ENCODE data around the gene PPM1J.
A peak's percentile ranks its signal among the peaks of the same experiment; 100 is the strongest.
"Not testable (repeated sequence)": the region's sequence is repeated elsewhere in the genome, so short reads cannot be mapped to it uniquely, and the experiment has no call there.

The PPM1J gene

DNA sequence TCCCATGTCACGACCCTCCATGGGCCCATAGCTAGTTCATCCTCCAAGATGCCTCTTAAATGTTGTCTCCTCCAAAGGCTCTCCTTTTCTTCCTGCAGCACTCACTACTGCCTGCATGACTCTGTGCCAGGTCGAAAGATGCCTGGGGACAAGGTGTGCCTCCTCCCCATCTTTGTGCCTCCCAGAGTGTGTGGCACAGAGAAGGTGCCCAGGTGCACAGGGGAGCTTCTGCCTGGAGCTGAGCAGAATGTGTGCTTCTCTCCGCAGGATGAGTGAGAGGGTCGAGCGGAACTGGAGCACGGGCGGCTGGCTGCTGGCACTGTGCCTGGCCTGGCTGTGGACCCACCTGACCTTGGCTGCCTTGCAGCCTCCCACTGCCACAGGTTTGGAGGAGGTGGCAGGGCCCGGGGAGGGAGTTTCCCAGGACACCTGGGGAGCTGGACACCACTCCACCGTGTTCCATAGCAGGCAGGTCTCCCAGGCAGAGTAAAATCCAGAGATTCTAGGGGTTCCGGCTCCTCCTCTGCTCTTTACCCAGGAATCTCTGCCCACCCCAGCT is 6.9 kb upstream of the PPM1J start:
- DNase-seq = no peak

DNA sequence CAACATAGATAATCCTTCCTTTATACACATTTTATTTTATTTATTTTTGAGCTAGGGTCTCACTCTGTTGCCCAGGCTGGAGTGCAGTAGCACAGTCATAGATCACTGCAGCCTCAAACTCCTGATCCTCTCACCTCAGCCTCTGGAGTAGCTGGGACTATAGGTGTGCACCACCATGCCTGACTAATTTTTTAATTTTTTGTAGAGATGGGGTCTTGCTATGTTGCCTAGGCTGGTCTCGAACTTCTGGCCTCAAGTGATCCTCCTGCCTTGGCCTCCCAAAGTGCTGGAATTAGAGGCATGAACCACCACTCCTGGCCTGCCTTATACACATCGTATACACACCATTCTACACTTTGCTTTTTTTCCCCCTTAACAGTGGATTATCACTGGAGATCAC is 6.2 kb upstream of the PPM1J start:
- not testable (repeated sequence) for DNase-seq

DNA sequence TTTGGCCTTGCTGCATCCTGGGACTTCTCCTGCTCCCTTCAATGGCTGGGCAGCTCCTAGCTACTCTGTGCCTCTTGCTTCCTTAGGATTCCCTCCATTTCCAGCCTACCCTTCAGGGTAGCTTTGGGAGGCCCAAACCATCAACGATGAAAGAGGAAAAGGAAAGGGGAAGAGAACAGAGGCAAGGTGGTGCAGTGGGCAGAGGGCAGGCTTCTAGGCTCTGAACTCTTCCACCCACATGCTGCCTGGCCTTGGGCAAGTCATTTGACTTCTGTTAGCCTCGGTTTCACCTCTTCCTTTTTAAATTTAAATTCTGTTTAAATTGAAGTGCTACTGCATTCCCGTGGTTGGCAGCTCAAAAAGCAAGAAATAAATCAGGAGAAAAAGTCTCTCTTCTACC is 5.7 kb upstream of the PPM1J start:
- peak; percentile 27 to 59 for DNase-seq

DNA sequence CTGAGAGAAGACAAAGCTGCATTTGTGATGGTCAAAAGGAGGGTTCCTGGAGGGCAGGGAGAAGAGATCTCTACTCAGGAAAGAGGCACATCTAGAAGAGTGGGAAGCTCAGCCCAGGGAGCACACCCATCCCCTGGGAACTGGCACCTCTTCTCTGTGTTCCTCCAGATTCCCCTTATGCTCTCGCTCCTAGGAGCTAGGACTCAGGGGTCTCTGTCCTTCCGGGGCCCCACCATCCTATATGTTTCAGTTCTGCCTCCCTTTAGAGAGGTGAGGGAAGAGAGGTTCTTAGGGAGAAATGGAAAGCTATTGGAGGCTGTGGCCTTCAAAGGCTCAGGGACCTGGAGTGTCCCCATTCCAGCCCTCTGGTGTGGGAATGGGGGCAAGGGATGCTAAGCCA is 4.6 kb upstream of the PPM1J start:
- no peak for DNase-seq

DNA sequence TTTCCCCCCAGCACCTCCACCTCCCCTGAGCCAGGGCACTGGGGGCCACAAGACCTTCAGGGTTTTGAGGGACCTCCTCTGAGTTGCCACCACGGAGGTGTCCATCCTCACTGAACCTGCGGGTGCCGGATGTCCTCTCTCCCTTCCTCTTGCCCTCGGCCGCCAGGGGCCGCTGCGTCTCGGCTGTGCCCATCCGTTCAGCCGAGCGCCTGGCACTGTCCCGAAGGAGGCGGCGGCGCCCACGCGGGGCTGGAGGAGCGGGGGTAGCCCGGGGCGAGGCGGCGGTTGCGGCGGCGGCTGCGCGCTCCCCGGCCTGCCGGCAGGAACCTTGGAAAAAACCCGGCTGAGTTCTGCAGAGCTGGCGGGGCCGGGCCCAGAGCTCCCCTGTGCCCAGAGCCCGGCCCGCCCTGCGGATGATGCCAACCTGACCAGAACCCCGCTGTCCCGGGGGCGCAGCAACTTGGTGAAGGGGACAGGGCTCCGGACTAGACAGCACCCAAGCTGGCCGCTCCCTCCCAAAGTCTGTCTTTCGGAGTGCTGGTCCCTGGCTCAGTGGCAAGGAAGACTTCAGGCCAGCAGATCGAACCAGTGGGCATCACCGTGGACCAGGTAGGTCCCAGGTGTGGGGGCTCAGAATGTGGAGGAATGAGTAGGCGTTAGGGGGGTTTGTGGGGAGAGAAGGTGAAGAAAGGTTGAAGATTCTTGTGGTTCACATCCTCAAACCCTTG is 3.7 kb upstream of the PPM1J start:
- DNase-seq = peak; percentile 75 to 88

DNA sequence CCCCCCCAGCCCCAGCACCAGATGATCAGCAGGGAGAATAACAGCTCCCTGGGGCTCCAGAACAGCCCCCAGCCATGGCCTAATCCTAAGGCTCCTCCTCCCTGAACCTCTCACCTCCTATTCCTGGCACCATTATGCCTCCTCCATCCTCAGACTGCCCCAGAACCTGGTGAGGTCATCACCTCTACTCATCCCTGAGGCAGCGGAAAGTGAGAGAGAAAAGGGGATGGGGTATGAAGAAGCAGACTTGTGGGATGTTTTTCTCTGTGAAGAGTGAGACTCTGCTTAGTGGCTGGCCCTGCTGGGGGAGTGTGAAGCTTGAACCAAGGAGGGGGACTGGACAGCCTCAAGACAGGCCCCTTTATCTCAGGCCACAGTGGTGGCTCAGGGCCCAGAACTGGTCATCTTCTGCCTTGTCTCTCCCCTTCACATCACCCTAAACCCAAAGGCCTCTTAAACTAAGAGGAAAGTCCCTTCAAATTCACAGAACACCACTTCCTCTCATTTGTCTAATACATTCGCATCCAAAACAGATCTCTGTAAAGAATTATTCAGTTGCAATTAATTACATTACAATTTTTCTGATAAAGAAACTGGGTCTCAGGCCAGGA is 2.2 kb upstream of the PPM1J start:
- no peak for DNase-seq

DNA sequence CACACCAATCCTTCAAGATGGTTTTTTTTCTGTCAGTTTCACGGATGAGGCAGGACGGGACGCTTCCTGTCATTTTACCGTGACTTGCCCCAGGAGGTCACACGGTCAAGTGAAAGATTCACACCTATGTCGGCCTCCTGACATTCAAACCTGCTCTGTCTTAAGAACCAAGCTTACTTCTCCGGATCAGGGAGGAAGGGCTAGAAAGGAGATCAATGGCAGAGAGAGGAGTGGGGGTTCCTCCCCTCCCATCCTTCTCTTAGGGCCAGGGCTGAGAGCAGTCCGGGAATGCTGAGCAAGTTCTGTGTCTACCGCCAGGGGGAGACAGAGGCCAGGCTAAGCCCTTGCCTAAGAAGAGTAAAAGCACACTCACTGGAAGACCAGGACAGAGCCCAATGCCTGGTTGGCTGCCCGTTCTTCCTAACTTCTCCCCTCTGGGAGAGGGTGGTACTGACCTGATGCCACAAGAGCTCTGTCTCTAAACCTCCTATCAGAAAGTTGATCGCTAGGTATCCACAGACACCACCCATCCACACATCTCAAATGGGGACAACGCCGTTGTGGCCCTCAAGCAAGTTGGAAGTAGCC is 1.1 kb upstream of the PPM1J start:
- peak; percentile 72 to 96 for DNase-seq

DNA sequence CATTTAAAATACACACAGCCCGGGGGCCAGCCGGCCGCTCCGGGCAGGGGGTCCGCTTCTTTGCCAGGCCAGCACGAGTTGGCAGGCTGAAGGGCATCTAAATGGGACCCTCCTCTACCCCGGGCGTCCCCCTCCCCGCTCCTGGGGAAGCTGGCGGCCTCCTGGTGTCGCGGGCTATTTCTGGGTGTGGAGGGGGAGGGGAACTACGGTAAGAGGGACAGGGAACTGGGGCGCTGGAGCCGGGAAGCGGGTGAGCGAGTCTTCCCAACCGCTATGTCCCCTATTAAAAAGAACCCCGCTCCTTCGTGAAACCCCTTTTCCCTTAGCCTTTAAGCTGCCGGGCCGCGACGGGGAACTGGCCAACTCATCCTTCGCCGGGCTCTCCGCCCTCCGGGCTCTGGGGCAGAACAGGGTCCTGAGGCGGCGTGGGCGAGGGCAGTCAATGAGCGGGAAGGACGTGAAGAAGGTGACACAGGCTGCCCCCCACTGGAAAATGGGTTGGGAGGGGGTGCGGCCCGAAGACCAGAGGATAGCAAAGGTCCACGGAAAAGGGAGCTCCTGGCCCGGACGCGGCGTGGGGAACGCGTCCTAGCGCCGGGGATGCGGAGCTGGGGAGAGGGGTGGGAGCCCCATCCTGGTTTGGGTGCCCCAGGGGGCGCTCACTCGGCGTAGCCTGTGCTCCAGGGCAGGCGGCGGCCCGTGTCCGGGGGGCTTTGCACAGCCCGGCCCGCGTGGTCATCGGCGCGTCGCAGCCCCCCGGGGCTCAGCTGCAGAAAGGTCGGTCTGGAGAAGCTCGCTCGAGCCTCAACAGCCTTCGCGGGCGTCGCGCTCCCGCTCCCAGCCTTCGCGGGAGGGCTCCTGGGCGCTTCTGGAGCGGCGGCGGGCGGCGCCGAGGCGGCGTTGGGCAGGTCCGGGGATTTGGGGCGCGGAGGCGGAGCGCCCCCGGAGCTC is 544 bp downstream of the PPM1J start:
- DNase-seq = no peak

DNA sequence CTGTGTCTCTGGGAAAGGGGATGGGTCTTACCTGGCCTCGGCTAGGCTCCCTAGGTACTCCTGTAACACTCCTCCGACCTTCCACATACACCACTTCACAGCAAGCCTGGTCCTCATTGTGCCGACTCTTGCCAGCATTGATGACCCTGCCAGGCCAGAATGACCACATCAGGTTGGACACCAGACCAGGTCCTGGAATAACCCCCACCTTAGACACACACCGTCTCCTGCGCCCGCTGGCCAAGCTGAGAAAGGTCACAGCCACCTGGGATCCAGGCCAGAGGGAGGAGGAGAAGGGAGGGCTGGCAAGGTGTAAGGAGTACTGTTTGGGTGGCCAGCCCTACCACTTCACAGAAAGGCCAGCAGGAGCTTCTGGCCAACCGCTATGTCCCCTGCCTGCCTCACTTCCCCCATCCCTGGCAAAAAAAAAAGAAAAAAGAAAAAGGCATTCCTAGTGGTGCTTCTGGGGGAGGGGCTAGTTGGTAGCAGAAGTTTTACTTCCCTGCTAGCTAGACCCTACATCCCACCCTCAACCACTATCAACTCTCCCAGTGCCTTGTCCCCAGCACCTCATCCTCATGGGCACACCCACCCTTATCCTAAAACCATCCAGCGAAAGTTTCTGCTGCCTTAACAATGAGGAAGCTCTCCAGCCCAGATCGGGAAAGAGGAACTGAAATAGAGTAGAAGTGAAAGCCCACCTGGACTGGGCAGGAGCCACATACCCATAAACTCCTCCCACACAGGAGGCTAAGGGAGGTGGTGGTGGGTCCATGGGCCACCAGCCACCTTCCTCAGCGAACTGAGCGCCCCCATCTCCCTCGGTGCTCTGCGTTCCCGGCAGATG is 1.4 kb downstream of the PPM1J start:
- peak; percentile 54 to 63 for DNase-seq

DNA sequence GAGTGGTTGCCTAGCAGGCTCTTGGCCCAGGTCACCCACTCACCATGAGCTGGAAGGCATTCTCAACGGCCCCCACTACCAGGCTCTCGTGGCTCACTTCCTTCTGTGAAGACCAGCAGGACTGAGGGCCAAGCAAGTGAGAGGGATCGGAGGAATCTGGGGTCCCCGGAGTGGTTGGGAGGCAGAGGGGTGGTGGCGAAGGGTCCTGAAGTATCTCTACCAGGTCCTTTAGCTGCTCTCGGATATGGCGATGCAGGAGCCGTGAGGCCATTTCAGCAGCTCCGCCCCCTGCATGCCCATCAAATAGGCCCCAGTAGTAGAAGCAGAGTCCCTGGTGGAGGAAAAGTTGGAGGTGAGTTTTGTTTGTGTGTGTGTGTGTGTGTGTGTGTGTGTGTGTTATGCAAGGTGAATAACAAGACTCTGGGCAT is 2.4 kb downstream of the PPM1J start:
- DNase-seq = no peak

DNA sequence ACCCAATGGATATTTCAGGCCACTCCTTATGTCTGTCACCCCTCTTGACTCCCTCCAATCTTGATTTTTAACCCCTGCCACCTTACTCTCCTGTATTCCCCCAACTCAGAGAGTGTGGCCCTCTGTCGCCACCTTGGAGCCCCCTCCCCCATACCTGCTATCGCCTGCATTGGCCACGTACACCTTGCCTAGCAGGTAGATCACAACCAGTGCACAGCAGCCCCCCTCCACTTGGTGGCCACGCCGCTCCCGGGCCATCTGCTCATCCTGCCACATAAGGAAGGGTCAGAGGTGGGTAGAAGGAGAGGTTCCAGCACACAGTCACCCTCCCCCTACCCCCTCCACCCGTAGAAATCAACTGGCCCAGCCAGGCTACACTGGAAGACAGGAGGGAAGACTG is 2.9 kb downstream of the PPM1J start:
- no peak for DNase-seq

DNA sequence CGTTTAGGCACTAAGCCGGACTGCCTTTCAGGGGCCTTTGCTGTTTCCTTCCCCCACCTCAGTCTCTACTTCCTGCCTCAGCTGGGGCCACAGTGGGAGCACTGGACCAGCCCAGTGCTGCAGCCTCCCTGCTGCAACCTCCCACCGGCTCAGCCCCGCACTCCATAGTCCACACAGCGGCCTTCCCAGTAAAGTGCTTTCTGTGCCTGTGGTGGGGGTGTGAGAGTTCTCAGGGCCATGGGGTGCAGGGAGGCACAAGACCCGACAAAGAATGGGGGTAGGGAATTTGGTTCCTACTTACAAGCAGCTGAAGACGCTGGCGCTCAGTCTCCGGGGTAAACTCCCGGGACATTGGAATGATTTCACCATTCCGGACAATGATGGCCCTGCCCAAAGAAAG is 3.5 kb downstream of the PPM1J start:
- DNase-seq = no peak

DNA sequence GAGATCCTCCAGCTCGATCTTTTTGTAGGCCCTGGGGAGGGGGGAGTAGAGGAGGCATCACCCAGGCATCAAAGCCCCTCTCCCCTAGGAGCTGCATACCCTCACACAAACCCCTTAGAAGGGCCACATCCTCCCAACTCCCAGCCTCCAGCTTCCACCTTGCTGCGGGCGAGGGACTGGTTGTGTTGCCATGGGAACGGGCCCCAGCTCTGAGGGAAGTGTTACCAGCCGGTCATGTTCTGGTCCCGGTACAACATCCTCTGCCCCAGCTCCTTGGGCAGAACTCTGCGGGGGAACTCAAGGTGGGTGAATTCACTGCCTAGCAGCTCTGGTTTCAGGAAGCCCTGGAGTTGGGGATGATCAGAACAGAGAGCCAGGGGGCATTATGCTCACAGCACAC is 4.1 kb downstream of the PPM1J start:
- no peak for DNase-seq

DNA sequence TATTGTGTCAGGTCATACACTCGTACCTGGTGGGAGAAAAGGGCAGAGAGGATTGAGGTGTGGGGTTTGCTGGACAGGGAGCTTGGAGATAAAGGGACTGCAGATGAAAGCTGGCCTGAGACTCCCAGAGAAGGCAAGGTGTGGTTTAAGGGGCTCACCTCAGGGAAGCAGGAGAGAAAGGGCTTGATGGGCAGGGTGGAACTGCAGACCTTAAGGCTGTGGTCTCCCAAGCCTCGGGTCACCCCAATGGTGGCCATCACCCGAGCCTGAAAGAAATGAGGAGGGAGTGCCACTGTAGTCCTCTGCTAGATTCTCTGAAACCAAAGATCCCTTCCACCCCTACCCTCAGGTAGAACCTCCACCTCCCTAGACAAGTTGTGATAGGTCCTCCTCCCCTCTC is 4.5 kb downstream of the PPM1J start:
- no peak for DNase-seq

DNA sequence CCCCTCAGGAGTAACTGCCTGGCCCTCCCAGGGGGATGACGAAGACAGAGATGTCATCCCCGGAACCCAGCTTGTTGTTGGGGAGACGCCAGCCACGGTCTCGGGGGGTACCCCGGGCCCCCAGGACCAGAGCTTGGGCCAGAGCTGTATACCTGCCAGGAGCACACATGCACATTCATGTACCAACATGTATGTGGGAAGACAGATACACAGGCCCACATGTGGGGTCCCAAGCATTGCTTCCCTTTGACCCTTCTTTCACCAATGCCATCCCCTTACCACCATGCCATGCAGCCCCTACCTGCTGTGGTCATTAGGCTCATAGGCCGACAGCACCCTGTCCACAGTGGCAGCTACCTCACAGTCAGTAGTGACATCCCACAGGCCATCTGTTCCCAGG is 5.0 kb downstream of the PPM1J start:
- no peak for DNase-seq

DNA sequence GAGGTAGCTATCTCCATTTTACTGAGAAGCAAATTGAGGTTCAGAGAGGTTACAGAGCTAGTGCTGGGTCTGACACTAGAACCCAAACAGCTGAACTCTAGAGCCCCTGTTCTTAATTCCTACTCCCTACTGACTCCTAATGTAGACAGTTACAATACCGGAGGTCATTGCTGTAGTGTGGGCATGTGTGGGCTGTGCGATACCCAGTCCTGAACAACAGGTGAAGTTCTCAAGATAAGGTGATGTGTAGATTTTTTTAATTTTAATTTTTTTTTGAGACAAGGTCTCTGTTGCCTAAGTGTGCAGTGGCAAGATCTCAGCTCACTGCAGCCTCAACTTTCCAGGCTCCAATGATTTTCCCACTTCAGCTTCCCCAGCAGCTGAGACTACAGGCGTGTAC is 6.6 kb downstream of the PPM1J start:
- no peak for DNase-seq

DNA sequence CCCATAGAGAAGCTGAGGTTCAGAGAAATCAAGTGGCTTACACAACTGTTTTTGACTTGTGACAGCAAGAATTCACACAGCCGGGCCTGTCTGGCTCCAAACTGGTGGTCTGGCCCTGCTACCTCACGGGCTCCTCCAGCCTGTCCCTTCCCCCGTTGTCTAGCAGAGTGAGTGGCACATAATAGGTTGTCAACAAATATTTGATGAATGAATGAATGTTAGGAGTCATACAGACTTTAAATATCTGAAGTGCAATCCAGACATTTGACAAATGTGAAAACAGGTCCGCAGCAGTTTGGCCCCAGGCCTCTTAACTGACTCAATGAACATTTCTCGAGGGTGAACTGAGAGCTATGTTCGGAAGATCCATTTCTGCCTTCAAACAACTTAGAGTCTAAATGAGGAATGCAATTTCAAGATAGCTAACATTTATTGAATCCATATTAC is 7.1 kb downstream of the PPM1J start:
- no peak for DNase-seq

DNA sequence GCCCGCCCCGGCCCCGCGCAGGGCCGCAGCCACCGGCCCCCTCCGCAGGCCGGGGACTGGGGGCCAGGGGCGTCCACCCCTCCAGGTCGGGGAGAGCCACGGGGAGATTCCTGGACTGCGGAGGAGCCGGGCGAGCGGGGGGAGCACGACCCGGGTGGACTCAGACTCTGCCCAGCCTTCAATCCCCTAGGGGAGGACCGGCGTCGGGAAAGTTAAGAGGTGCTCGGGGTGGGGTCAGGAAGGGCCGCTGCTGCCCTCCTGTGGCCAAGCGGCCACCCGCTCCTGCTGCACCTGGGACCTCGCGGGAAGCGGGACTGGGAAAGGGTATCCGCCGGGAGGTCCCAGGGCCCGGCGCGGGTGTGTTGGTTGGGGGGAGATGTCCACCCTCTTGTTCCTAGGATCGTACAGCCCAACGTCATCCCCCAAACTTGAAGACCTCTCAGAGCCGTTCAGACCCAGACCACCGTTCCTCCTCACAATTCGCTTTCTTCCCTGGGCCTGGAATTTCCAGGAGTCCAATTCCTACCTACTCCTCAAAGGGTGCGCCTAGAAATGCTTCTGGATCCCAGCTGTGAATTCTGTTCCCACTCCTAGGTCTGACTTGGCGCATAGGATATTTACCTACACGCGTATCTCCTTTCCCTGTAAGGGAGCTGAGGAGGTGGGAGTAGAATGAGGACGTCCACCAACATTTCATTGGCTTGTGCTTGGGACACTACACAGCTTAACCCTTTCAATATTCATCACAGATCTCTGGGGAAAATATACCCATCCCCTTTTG is 7.7 kb downstream of the PPM1J start:
- DNase-seq = peak; percentile 79 to 80

DNA sequence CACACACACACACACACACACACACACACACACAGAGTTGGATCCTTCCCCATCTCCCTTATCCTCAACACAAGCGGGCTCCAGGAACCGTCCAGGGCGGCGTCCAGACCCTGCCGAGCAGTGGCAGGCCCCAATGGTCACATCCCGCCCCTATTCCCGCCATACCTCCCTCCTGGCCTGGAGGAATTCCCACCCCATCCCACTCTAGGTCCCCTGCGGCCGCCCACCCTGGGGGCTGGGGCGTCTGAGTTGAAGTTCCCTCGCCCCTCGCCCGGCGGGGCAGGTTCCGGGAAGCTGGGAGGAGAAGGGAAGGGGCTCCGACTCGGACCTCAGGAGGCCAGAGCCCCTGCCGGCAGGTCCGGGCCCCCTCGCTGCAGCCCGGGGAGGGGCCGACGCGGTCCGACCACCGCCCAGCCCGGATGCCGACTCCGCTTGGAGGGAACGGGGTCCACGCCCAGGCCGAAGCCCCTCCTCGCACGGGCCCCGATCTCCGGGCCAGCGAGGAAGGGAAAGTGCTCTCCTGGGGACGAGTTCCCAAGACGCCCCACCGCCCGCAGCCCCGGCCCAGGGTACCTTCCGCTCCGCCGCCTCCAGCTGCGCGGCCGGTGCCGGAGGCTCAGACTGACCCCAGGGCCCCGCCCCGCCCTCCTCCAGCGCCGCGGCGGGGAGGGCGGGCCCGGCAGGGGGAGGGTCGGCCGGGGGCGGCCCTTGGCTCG is 8.5 kb downstream of the PPM1J start, which contains the start of gene RHOC:
Gene RHOC, minus strand, starts transcription at position 623 of the 716 bp plus-strand sequence. CDS start 3,328 bp downstream, outside the sequence.
- peak; percentile 62 to 71 for DNase-seq

DNA sequence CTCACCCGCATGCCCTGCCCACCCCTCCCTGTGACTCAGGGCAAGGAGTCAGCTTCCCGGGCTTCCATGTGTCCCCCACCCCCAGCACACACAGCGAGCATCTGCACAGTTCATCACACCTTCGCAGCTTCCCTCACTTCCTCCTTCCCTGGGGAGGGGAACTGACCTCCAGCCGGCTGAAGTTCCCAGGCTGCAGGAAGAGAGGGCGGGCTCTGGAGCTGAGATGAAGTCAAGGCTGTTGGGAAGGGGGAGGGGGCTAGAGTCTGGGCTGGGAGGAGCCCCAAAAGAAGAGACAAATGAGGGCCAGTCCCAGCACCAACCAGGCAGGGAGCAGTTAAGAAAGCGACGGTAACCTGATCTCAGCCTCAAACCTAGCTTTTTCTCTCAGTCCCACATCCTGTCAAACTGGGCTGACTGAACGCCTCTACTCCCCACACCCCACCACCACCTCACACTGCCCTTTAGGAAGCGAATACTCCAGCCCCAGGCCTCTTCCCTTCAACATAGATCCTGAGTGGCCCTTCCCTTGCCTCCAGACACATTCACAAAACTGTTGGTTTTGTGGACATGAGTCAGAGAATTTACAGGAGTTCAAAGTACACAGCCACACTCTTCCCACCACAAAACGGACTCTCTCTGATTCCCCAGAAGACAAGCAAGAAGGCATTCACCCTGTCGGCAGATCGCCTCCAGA is 10.1 kb downstream of the PPM1J start:
- DNase-seq = peak; percentile 75 to 99

Data from inflammatory macrophage treated with lipopolysaccharide for 1 hour (primary cell).